Subcutaneous adipose tissue (tissue), 4 donors: ENCODE data around the gene NUDT3. TPM values are rescaled to one million over a fixed set of nuclear protein-coding genes. Genes with fewer than 3 reads are reported as not detected.

ENCODE experiments used
- CTCF ChIP-seq: fragments of 450-650 bp; IDR thresholded peaks from one replicate; pipeline ENCODE4 v1.5.1; 2016; ENCODE audit warnings: low read depth, mild to moderate bottlenecking, control low read depth, antibody characterized with exemption, moderate library complexity
- total RNA-seq, 4 donors: library from RNA; depleted of rRNA; stranded (reverse); fragments of >200 nt; gene quantifications; one replicate each; pipeline ENCODE4 v1.1.0, GENCODE V29; 2016

The NUDT3 gene
- total RNA-seq, 4 donors from 2014 or later: 27.2 to 33.5 (median 30.5) TPM

DNA sequence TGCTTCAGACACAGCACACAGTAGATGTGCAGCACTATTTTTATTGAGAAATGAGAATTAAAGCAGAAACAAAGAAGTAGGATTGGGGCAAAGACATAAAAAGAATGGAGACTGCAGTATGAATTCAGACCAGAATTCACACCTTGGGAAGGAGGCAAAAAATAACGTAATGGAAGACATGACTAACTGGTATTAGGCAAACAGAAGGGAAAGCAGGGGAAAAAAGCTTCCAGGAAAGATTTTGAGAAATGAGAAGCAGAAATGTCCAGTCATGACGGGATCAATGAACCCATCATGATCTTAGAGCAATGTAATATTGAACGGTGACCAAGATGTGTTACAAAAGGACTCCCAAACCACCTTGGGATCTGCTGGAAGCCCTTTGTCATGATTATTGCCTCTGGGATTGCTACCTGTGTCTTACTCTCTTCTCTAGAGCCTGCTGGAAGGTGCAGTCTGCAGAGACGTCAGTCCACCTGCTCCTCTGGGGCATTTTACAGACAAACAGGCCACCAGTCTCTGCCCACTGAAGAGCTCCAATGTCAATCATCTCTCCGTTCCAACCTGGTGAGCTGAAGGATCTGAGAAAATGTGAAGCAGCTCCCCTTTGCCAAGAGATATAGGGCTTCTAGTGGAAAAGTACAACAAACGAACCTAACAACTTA lies 8.7 kb downstream of the NUDT3 start:
- no peak for TF ChIP-seq CTCF

DNA sequence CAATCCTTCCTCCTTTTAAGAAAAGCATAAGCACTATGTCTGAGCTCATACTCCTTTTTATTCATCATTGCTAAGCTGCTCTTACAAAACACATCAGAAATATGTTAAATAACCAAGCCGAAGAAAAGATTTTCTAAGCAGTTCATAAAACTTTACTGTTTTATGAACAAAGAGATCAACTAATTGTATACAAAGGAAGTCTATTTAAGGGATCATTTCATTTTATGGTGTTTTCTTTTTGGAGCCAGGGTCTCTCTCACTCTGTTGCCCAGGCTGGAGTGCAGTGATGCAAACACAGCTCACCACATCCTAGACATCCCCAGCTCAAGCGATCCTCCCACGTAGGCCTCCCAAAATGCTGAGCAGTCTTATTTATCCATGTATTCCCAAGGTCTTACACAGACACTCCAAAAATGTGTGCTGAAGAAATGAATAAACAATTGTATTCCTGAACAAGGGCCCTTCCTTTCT lies 9.3 kb downstream of the NUDT3 start:
- TF ChIP-seq CTCF: no peak

- no peak for TF ChIP-seq CTCF
These were observed 11.4 kb downstream of the NUDT3 start for GRCh38 chr6:34381081-34381480.

DNA sequence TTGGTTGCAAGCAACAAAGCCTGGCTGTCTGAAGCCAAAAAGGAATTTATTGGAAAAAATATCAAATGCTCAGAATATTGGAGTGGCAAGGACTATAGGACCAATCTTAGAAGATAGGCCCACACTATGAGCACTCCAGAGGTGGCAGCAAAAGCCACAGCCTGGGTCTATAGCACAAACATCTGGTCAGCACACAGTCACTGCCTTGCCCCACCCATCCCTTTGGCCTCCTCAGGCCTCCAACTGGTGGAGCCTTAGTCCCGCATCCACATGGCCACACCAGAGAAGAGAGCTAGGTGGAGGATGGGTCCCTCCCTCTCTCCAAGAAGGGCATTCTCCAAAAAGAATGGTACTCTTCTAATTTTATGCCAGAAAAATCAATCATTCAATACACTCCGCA lies 14.0 kb downstream of the NUDT3 start:
- TF ChIP-seq CTCF: no peak

GRCh38 chr6:34377984-34378383 lies 14.5 kb downstream of the NUDT3 start:
- no peak for TF ChIP-seq CTCF

- no peak for TF ChIP-seq CTCF
These were observed 16.6 kb downstream of the NUDT3 start for GRCh38 chr6:34375833-34376232.

GRCh38 chr6:34374508-34374907 lies 18.0 kb downstream of the NUDT3 start:
- no peak for TF ChIP-seq CTCF
